Astrocyte (in vitro differentiated cells and primary cell): ENCODE data around the gene MYLK2. TPM values are rescaled to one million over a fixed set of nuclear protein-coding genes. Genes with fewer than 3 reads are reported as not detected.
A peak's percentile ranks its signal among the peaks of the same experiment; 100 is the strongest.
"Not testable (repeated sequence)": the region's sequence is repeated elsewhere in the genome, so short reads cannot be mapped to it uniquely, and the experiment has no call there.

Source experiments
- DNase-seq: peaks from one replicate; pipeline ENCODE4 v3.0.0-alpha.2; 2010; ENCODE audit warnings: low read depth
- FAIRE-seq: peaks from 2 replicates; lab custom pipeline; 2011; peaks lifted over from hg19 to GRCh38; lab: Jason Lieb, UNC
- H2AFZ ChIP-seq: 2 replicates; pipeline ENCODE4 v1.6.0; 2012; ENCODE audit warnings: low read depth, low read length, inconsistent platforms
- H3K27ac ChIP-seq: 2 replicates; pipeline ENCODE4 v1.5.1; 2011; ENCODE audit warnings: low read depth, low read length, inconsistent platforms
- H3K27me3 ChIP-seq: 2 replicates; pipeline ENCODE4 v1.6.0; 2011; ENCODE audit warnings: low read length, inconsistent platforms; ENCODE audit not compliant: insufficient read depth
- H3K36me3 ChIP-seq: 2 replicates; pipeline ENCODE4 v1.5.1; 2011; ENCODE audit warnings: low read length, inconsistent platforms; ENCODE audit not compliant: insufficient read depth
- H3K4me1 ChIP-seq: 2 replicates; pipeline ENCODE4 v1.5.1; 2011; ENCODE audit warnings: low read length, inconsistent platforms; ENCODE audit not compliant: insufficient read depth
- H3K4me2 ChIP-seq: 2 replicates; pipeline ENCODE4 v1.6.0; 2012; ENCODE audit warnings: low read length, inconsistent platforms
- H3K4me3 ChIP-seq: 2 replicates; pipeline ENCODE4 v1.5.1; 2011; ENCODE audit warnings: low read depth, mild to moderate bottlenecking, low read length, inconsistent platforms; ENCODE audit not compliant: insufficient read depth
- H3K79me2 ChIP-seq: 2 replicates; pipeline ENCODE4 v1.6.0; 2012; ENCODE audit warnings: mild to moderate bottlenecking, low read length, inconsistent platforms; ENCODE audit not compliant: insufficient read depth
- H3K9ac ChIP-seq: 2 replicates; pipeline ENCODE4 v1.6.0; 2012; ENCODE audit warnings: mild to moderate bottlenecking, low read length, inconsistent platforms
- H3K9me3 ChIP-seq: 2 replicates; pipeline ENCODE4 v1.5.1; 2012; ENCODE audit warnings: low read depth, mild to moderate bottlenecking, low read length, inconsistent platforms; ENCODE audit not compliant: insufficient read depth
- H4K20me1 ChIP-seq: 2 replicates; pipeline ENCODE4 v1.6.0; 2012; ENCODE audit warnings: low read length, inconsistent platforms; ENCODE audit not compliant: insufficient read depth
- H3K27ac Mint-ChIP-seq: one replicate; pipeline ENCODE4 v1.8.0; 2021; ENCODE audit warnings: mild to moderate bottlenecking, mixed read lengths; ENCODE audit not compliant: unreplicated experiment
- H3K27me3 Mint-ChIP-seq: one replicate; pipeline ENCODE4 v1.8.0; 2021; ENCODE audit warnings: low read depth, mixed read lengths; ENCODE audit not compliant: unreplicated experiment
- H3K36me3 Mint-ChIP-seq: one replicate; pipeline ENCODE4 v1.8.0; 2021; ENCODE audit warnings: low read depth, mixed read lengths; ENCODE audit not compliant: unreplicated experiment
- H3K4me1 Mint-ChIP-seq: one replicate; pipeline ENCODE4 v1.8.0; 2021; ENCODE audit warnings: low read depth, mixed read lengths; ENCODE audit not compliant: unreplicated experiment
- H3K4me3 Mint-ChIP-seq: one replicate; pipeline ENCODE4 v1.8.0; 2021; ENCODE audit warnings: mild to moderate bottlenecking, moderate library complexity, mixed read lengths; ENCODE audit not compliant: unreplicated experiment
- H3K9me3 Mint-ChIP-seq: one replicate; pipeline ENCODE4 v1.8.0; 2021; ENCODE audit warnings: mild to moderate bottlenecking, mixed read lengths; ENCODE audit not compliant: unreplicated experiment
- EZH2 ChIP-seq: IDR thresholded peaks from 2 replicates; pipeline ENCODE4 v1.6.1; 2012; ENCODE audit warnings: mild to moderate bottlenecking, low read length, inconsistent platforms; ENCODE audit not compliant: insufficient read depth
- total RNA-seq: library from RNA; stranded (reverse); gene quantifications from 2 replicates; pipeline ENCODE4 v1.2.1, GENCODE V29; 2021
- TF ChIP-seq, protein P1 (sequence below): IDR thresholded peaks from 2 replicates; pipeline ENCODE4 v1.5.1; 2011; ENCODE audit warnings: low read depth, mild to moderate bottlenecking, inconsistent platforms, low read length, moderate library complexity; ENCODE audit not compliant: insufficient read depth

MYLK2 gene
- total RNA-seq, 1 donor from 2014 or later: 2.1 TPM

DNA sequence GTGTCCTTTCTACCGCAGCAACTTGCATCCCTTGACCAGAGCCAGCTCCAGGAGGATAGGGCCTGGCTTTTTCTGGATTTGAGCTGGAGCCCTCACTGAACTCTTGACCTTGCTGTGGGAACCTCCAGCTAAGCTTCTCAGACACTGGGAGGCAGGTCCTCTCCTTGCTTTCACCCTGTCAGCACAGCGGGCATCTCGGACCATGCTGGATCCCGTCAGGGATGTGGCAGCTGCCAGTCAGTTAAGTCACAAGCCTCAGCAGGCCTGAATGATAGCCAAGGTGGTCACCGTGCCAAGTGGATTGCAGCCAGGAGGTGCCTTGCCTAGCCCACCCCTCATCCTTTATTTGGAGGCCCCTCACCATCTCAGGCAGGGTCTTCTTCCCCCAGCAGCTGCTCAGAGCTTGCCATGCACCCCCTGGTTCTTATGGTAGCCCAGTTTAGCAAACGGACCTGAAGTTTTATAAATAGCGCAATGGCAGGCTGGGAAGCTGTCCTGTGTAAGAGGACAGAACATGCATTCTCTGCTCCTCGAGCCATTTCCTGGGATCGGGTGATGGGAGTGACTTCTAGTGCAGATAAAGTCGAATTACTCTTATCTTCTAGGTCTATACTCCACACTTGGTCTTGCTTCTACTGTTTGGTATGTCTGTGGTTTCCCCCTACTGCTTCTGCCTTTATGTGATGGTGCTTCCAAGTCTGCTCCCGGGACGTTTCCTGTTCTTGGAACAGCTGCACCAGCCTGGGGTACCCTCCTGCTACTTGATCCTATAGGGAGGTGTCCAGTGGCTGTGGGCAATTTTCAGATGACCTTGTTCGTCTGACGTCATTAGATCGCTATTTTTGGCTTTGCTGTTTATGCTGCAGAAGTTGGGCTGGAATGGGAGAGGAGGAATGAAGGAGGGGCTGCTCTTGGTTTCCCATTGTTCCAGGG lies 7.1 kb upstream of the MYLK2 start:
- Histone ChIP-seq H3K27ac (peak overlapping the region; percentile 32), H3K4me1 (peaks cover 36% of the 10 kb centered on the region), H3K27me3 (no peaks in the 10 kb centered on the region), H2AFZ (no peak overlapping the region), H3K36me3 (no peaks in the 10 kb centered on the region), H3K9me3 (no peaks in the 10 kb centered on the region), H3K79me2 (no peaks in the 10 kb centered on the region), H3K4me3 (no peak overlapping the region), H3K4me2 (peak overlapping the region; percentile 63), H3K9ac (peak overlapping the region; percentile 16), H4K20me1 (no peaks in the 10 kb centered on the region)
- peak overlapping the region; percentile 10 for H3K4me3 Mint-ChIP-seq
- H3K27me3 Mint-ChIP-seq: peaks cover 10% of the 10 kb centered on the region
- H3K36me3 Mint-ChIP-seq: peaks cover 2% of the 10 kb centered on the region
- peaks cover 40% of the 10 kb centered on the region for H3K4me1 Mint-ChIP-seq
- DNase-seq (peak; percentile 87), FAIRE-seq (peak; percentile 45)
- H3K27ac Mint-ChIP-seq: peak overlapping the region; percentile 8
- no peak for TF ChIP-seq EZH2
- TF ChIP-seq, protein P1, sequence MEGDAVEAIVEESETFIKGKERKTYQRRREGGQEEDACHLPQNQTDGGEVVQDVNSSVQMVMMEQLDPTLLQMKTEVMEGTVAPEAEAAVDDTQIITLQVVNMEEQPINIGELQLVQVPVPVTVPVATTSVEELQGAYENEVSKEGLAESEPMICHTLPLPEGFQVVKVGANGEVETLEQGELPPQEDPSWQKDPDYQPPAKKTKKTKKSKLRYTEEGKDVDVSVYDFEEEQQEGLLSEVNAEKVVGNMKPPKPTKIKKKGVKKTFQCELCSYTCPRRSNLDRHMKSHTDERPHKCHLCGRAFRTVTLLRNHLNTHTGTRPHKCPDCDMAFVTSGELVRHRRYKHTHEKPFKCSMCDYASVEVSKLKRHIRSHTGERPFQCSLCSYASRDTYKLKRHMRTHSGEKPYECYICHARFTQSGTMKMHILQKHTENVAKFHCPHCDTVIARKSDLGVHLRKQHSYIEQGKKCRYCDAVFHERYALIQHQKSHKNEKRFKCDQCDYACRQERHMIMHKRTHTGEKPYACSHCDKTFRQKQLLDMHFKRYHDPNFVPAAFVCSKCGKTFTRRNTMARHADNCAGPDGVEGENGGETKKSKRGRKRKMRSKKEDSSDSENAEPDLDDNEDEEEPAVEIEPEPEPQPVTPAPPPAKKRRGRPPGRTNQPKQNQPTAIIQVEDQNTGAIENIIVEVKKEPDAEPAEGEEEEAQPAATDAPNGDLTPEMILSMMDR: no peak
- H3K9me3 Mint-ChIP-seq: no peaks in the 10 kb centered on the region

DNA sequence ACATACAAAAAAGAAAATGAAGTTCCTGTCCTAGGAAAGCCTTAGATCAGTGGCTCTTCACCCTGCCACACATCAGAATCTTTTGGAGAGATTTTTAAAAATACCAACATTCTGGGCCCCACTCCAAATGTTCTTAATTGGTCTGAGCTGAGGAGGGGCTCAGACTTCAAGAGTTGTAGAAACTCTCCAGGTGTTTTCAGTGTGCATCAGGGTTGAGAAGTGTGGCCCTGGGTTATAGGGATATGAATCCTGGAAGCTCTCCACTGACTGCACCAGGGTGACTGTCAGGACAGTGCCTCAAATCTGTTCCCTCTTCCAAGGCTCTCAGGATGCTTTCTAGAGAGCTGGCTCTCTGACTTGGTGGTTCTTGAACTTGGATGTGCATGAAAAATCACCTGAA lies 5.5 kb upstream of the MYLK2 start:
- no peak overlapping the region for H3K4me3 ChIP-seq
- H3K4me3 Mint-ChIP-seq: no peak overlapping the region
- H4K20me1 ChIP-seq: no peaks in the 10 kb centered on the region
- peaks cover 16% of the 10 kb centered on the region for H3K27me3 Mint-ChIP-seq
- no peak overlapping the region for H3K27ac ChIP-seq
- no peak overlapping the region for H3K27ac Mint-ChIP-seq
- peaks cover 36% of the 10 kb centered on the region for H3K4me1 ChIP-seq
- H3K9me3 Mint-ChIP-seq: no peaks in the 10 kb centered on the region
- no peak for TF ChIP-seq EZH2
- TF ChIP-seq, protein P1: no peak
- no peaks in the 10 kb centered on the region for H3K27me3 ChIP-seq
- no peaks in the 10 kb centered on the region for H3K36me3 ChIP-seq
- DNase-seq (no peak), FAIRE-seq (no peak)
- no peaks in the 10 kb centered on the region for H3K79me2 ChIP-seq
- H3K36me3 Mint-ChIP-seq: peaks cover 2% of the 10 kb centered on the region
- H3K9me3 ChIP-seq: no peaks in the 10 kb centered on the region
- H3K4me2 ChIP-seq: no peak overlapping the region
- H2AFZ ChIP-seq: no peak overlapping the region
- no peak overlapping the region for H3K9ac ChIP-seq
- H3K4me1 Mint-ChIP-seq: peaks cover 40% of the 10 kb centered on the region

DNA sequence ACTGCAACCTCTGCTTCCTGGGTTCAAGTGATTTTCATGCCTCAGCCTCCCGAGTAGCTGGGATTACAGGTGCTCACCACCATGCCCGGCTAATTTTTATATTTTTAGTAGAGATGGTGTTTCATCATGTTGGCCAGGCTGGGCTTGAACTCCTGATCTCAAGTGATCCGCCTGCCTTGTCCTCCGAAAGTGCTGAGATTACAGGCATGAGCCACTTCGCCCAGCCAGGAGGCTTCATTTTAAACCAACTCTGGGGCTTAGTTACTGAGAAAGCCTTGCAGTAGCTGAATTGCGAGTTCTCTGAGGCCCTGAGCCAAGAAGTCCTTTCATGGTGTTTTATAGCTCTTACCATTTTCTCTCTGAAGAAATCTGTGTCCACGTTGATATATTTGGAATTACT lies 5.0 kb upstream of the MYLK2 start:
- H3K9ac ChIP-seq, H4K20me1 ChIP-seq, DNase-seq, H3K4me2 ChIP-seq, H3K36me3 ChIP-seq, H3K27me3 ChIP-seq, H3K79me2 ChIP-seq, FAIRE-seq, H2AFZ ChIP-seq, H3K9me3 Mint-ChIP-seq, H3K4me3 ChIP-seq, H3K4me3 Mint-ChIP-seq, H3K9me3 ChIP-seq, H3K27ac Mint-ChIP-seq, H3K36me3 Mint-ChIP-seq, H3K27ac ChIP-seq: not testable (repeated sequence)
- Mint-ChIP-seq H3K27me3 (peaks cover 19% of the 10 kb centered on the region), H3K4me1 (peaks cover 40% of the 10 kb centered on the region)
- peaks cover 36% of the 10 kb centered on the region for H3K4me1 ChIP-seq
